NCI-H1930 (cell line): ENCODE data around the gene TBATA.

ENCODE experiments used
- DNase-seq, 2 experiments: peaks; one replicate each; lab custom pipeline; 2025; lab: John Stamatoyannopoulos, UW

Gene TBATA

GRCh38 chr10:70761031-70761601, 24.1 kb downstream of the TBATA start:
- no peak for DNase-seq

- no peak for DNase-seq
Observed at GRCh38 chr10:70760271-70760787, 24.8 kb downstream of the TBATA start.

GRCh38 chr10:70759781-70760180, 25.4 kb downstream of the TBATA start:
- peak in 1 of 2 experiments; percentile 6 for DNase-seq

GRCh38 chr10:70758757-70759514, 26.2 kb downstream of the TBATA start:
- peak in 1 of 2 experiments; percentile 34 for DNase-seq

- no peak for DNase-seq
Observed at GRCh38 chr10:70757856-70758255, 27.3 kb downstream of the TBATA start.

- DNase-seq: no peak
Observed at GRCh38 chr10:70756700-70757360, 28.3 kb downstream of the TBATA start.

- DNase-seq: no peak
Observed at GRCh38 chr10:70753841-70754621, 31.1 kb downstream of the TBATA start.

GRCh38 chr10:70753026-70753663, 32.0 kb downstream of the TBATA start:
- DNase-seq: no peak

- no peak for DNase-seq
Observed at GRCh38 chr10:70752571-70752970, 32.6 kb downstream of the TBATA start.

- no peak for DNase-seq
Observed at GRCh38 chr10:70751991-70752390, 33.2 kb downstream of the TBATA start.

GRCh38 chr10:70751356-70751755, 33.8 kb downstream of the TBATA start:
- DNase-seq: no peak

GRCh38 chr10:70750156-70750703, 34.9 kb downstream of the TBATA start:
- no peak for DNase-seq

- no peak for DNase-seq
Observed at GRCh38 chr10:70749756-70750155, 35.4 kb downstream of the TBATA start.

GRCh38 chr10:70748801-70749573, 36.2 kb downstream of the TBATA start:
- DNase-seq: no peak

- no peak for DNase-seq
Observed at GRCh38 chr10:70748305-70748704, 36.9 kb downstream of the TBATA start.

GRCh38 chr10:70747192-70747965, 37.8 kb downstream of the TBATA start:
- no peak for DNase-seq

- no peak for DNase-seq
Observed at GRCh38 chr10:70745555-70745954, 39.6 kb downstream of the TBATA start.

- DNase-seq: no peak
Observed at GRCh38 chr10:70744617-70745143, 40.5 kb downstream of the TBATA start.

GRCh38 chr10:70743879-70744278, 41.3 kb downstream of the TBATA start:
- no peak for DNase-seq

GRCh38 chr10:70743430-70743788, 41.8 kb downstream of the TBATA start:
- no peak for DNase-seq
